GM20431 (cell line): ENCODE data around the gene ZFYVE16.
"Not testable (repeated sequence)": the region's sequence is repeated elsewhere in the genome, so short reads cannot be mapped to it uniquely, and the experiment has no call there.

ENCODE experiments used
- in situ Hi-C: fragments of 300-500 bp; cut with MseI, MboI; formaldehyde crosslinking; loops from one replicate; pipeline ENCODE4 v1.15.0; 2020; ENCODE audit warnings: low sequenced_read_pairs; ENCODE audit not compliant: unreplicated experiment

ZFYVE16 gene

GRCh38 chr5:80407735-80408483 lies at the start of gene ZFYVE16:
Gene ZFYVE16 (plus strand): TSS chr5:80408064. CDS start chr5:80434148, 26,084 bp downstream.
- in situ Hi-C loops, result no loop called here

- in situ Hi-C loops, result no loop called here
Observed at GRCh38 chr5:80360914-80361444, 46.9 kb upstream of the ZFYVE16 start.

GRCh38 chr5:80364892-80365291 lies 43.0 kb upstream of the ZFYVE16 start:
- in situ Hi-C loops, result no loop called here

GRCh38 chr5:80368661-80369480 lies 39.0 kb upstream of the ZFYVE16 start:
- in situ Hi-C loops, result no loop called here

- in situ Hi-C loops, result no loop called here
Observed at GRCh38 chr5:80369521-80369920, 38.3 kb upstream of the ZFYVE16 start.

- in situ Hi-C loops, result no loop called here
Observed at GRCh38 chr5:80370390-80370789, 37.5 kb upstream of the ZFYVE16 start.

- in situ Hi-C loops, result no loop called here
Observed at GRCh38 chr5:80372780-80373179, 35.1 kb upstream of the ZFYVE16 start.

- in situ Hi-C loops, result no loop called here
Observed at GRCh38 chr5:80374188-80374587, 33.7 kb upstream of the ZFYVE16 start.

GRCh38 chr5:80376557-80376956 lies 31.3 kb upstream of the ZFYVE16 start:
- in situ Hi-C loops, result no loop called here

GRCh38 chr5:80382488-80382887 lies 25.4 kb upstream of the ZFYVE16 start:
- in situ Hi-C loops, result no loop called here

GRCh38 chr5:80387063-80387768 lies 20.6 kb upstream of the ZFYVE16 start:
- in situ Hi-C loops, result no loop called here

GRCh38 chr5:80389580-80389979 lies 18.3 kb upstream of the ZFYVE16 start:
- in situ Hi-C loops, result no loop called here

GRCh38 chr5:80390413-80390812 lies 17.5 kb upstream of the ZFYVE16 start:
- in situ Hi-C loops, result not testable (repeated sequence)

GRCh38 chr5:80391267-80391666 lies 16.6 kb upstream of the ZFYVE16 start:
- in situ Hi-C loops, result not testable (repeated sequence)

- in situ Hi-C loops, result no loop called here
Observed at GRCh38 chr5:80399526-80400239, 8.2 kb upstream of the ZFYVE16 start.

GRCh38 chr5:80400368-80400767 lies 7.5 kb upstream of the ZFYVE16 start:
- in situ Hi-C loops, result not testable (repeated sequence)

GRCh38 chr5:80403782-80404181 lies 4.1 kb upstream of the ZFYVE16 start:
- in situ Hi-C loops, result no loop called here

- in situ Hi-C loops, result no loop called here
Observed at GRCh38 chr5:80406980-80407734, 707 bp upstream of the ZFYVE16 start.
